HUES64 (cell line): ENCODE results near the gene ASMT. TPM values are rescaled to one million over a fixed set of nuclear protein-coding genes. Genes with fewer than 3 reads are reported as not detected.
"Not testable (repeated sequence)": the region's sequence is repeated elsewhere in the genome, so short reads cannot be mapped to it uniquely, and the experiment has no call there.

Experiments
- H3K27ac ChIP-seq: 2 replicates; pipeline ENCODE4 v1.7.0; 2013; ENCODE audit warnings: low read depth, low read length, inconsistent platforms
- H3K27me3 ChIP-seq: 2 replicates; pipeline ENCODE4 v1.6.1; 2013; ENCODE audit warnings: mild to moderate bottlenecking, low read length; ENCODE audit not compliant: insufficient read depth
- H3K36me3 ChIP-seq: 2 replicates; pipeline ENCODE4 v1.6.1; 2013; ENCODE audit warnings: mild to moderate bottlenecking, low read length; ENCODE audit not compliant: insufficient read depth
- H3K4me1 ChIP-seq: 2 replicates; pipeline ENCODE4 v1.6.1; 2013; ENCODE audit warnings: mild to moderate bottlenecking, low read length, moderate library complexity; ENCODE audit not compliant: insufficient read depth
- H3K4me3 ChIP-seq: 2 replicates; pipeline ENCODE4 v1.5.1; 2013; ENCODE audit warnings: mild to moderate bottlenecking, low read length, moderate library complexity
- H3K9ac ChIP-seq: 2 replicates; pipeline ENCODE4 v1.6.1; 2013; ENCODE audit warnings: mild to moderate bottlenecking, low read depth, low read length
- H3K9me3 ChIP-seq: 2 replicates; pipeline ENCODE4 v1.6.1; 2013; ENCODE audit warnings: low read depth, low read length; ENCODE audit not compliant: insufficient read depth
- WGBS: fragments of 150-250, 120-280 bp; methylation state at CpG from one replicate; pipeline ENCODE4 v1.1.7; 2013; ENCODE audit warnings: missing lambda C conversion rate; 5-methylcytosine and 5-hydroxymethylcytosine counted together
- polyA plus RNA-seq, 2 experiments: library from polyadenylated mRNA; stranded (reverse); fragments of 50-300 nt; gene quantifications; one replicate each; pipeline ENCODE4 v1.2.3, GENCODE V29; 2013

The ASMT gene, protein sequence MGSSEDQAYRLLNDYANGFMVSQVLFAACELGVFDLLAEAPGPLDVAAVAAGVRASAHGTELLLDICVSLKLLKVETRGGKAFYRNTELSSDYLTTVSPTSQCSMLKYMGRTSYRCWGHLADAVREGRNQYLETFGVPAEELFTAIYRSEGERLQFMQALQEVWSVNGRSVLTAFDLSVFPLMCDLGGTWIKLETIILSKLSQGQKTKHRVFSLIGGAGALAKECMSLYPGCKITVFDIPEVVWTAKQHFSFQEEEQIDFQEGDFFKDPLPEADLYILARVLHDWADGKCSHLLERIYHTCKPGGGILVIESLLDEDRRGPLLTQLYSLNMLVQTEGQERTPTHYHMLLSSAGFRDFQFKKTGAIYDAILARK
- 1.1 TPM for polyA plus RNA-seq (2013, experiment 1 of 2)
- 0.32 TPM for polyA plus RNA-seq (2013, experiment 2 of 2)

DNA sequence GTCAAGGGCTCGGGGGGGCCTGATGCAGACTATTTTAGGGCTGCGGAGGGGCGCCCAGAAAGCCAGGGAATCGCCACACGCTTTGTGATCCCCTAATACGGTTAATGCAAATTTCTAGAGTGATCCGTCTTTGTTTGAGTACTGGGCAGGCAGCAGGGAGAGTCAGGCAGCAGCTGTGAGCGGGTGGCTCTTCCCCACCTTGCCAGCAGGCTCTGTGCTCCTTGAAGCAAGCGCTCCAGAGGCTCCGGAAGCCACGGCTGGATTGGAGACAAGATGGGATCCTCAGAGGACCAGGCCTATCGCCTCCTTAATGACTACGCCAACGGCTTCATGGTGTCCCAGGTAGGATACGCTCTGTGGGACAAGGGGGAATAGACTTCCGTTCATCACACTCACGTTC lies at the start of gene ASMT:
Gene ASMT (plus strand): TSS at position 133 of the 400 bp plus-strand sequence. CDS start 141 bp downstream, at position 274.
- Histone ChIP-seq H3K36me3 (no peaks in the 10 kb centered on the region), H3K27me3 (no peaks in the 10 kb centered on the region), H3K9me3 (no peaks in the 10 kb centered on the region), H3K9ac (no peak within 1 kb of the TSS; the same call in 1 of the 2 replicates), H3K4me3 (no peak within 1 kb of the TSS), H3K27ac (no peak within 1 kb of the TSS), H3K4me1 (no peaks in the 10 kb centered on the region)
- 74% methylated on average over 17 of the region's 17 CpGs for WGBS

DNA sequence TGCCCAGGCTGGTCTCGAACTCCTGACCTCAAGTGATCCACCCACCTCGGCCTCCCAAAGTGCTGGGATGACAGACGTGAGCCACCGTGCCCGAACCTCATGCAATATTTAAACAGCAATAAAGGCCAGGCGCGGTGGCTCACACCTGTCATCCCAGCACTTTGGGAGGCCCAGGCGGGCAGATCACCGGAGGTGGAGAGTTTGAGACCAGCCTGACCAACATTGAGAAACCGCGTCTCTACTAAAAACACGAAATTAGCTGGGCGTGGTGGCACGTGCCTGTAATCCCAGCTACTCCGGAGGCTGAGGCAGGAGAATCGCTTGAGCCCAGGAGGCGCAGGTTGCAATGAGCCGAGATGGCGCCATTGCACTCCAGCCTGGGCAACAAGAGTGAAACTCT lies 40.7 kb upstream of the ASMT start:
- WGBS, result 91% methylated on average over 19 of the region's 19 CpGs

DNA sequence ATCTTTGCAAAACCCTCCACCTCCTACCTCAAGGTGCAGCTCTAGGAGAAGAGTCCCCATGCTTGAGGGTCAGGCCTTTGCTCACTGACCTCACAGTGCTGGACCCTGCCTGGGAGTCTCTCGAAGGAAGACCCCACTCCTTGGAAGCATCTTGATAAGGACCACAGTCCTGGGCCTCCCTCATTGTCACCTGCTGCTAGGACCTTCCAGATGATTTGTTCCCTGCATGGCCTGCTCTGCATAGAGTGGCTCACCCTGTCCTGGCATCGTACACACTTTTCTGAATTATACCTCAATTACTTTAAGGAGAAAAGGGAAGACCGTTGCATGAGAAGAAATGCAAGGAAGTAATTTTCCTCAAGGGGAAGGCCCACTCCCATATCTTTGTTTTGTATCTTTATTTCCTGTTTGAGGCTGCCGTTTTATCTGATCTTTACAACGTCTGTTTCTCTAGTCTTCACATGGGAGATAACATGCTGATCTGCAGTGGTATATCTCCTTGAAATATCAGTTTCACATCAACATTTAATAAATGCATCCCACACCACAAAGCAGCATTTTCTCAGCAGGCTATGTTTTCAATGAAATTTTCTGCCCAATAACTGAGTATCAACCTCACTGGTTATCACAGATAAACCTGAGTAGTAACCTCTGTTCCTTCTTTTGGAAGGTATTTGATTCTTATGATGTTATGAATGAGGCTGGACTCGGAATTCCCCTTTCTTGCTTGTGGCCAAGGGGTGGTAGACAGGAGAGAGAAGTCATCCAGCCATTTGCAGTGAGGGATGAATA lies 38.5 kb upstream of the ASMT start:
- Histone ChIP-seq H3K27ac (no peak overlapping the region), H3K9ac (no peak overlapping the region)
- 85% methylated on average over 6 of the region's 6 CpGs for WGBS

More for the DNA sequence above, 40.7 kb upstream of the ASMT start:
- H3K36me3 ChIP-seq, H3K27me3 ChIP-seq, H3K4me3 ChIP-seq, H3K27ac ChIP-seq, H3K9me3 ChIP-seq, H3K9ac ChIP-seq, H3K4me1 ChIP-seq: not testable (repeated sequence)

GRCh38 chrX:1577845-1578244 lies 37.0 kb upstream of the ASMT start:
- H3K27ac ChIP-seq, result no peak overlapping the region
- 61% methylated on average over 2 of the region's 2 CpGs for WGBS
- no peaks in the 10 kb centered on the region for H3K36me3 ChIP-seq

More for the DNA sequence above, 38.5 kb upstream of the ASMT start:
- Histone ChIP-seq H3K27me3 (no peaks in the 10 kb centered on the region), H3K4me3 (no peak overlapping the region), H3K9me3 (peaks cover 3% of the 10 kb centered on the region; the same call in 1 of the 2 replicates), H3K4me1 (no peaks in the 10 kb centered on the region), H3K36me3 (no peaks in the 10 kb centered on the region)

DNA sequence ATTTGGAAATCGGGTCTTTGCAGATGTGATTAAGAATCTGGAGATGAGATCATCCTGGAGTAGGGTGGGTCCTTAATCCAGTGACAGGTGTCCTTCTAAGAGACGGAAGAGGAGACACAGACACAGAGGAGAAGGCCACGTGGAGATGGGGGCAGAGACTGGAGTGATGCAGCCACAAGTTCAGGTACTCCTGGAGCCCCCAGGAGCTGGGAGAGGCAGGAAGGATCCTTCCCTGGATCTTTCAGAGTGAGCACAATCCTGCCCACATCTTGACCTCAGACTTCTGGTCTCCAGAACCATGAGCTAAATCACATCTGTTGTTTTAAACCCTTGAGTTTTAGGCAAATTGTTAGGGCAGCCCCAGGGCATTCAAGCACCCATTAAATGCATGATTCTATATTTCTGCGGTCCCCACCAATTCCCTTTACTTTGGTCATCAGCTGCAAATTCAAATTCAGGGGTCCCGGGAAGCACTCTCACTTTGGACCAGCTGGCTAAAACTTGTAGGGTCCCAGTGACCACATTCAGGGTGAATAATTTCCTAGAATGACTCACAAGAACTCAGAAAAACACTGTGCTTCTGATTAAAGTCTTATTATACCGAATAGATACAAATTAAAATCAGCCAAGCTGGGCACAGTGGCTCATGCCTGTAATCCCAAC lies 36.2 kb upstream of the ASMT start:
- peaks cover 3% of the 10 kb centered on the region; the same call in 1 of the 2 replicates for H3K9me3 ChIP-seq
- 68% methylated on average over 6 of the region's 6 CpGs for WGBS

More at GRCh38 chrX:1577845-1578244, 37.0 kb upstream of the ASMT start:
- H3K4me3 ChIP-seq, result no peak overlapping the region
- H3K9me3 ChIP-seq, result peaks cover 3% of the 10 kb centered on the region; the same call in 1 of the 2 replicates
- H3K9ac ChIP-seq, result no peak overlapping the region
- H3K4me1 ChIP-seq, result no peaks in the 10 kb centered on the region
- no peaks in the 10 kb centered on the region for H3K27me3 ChIP-seq

DNA sequence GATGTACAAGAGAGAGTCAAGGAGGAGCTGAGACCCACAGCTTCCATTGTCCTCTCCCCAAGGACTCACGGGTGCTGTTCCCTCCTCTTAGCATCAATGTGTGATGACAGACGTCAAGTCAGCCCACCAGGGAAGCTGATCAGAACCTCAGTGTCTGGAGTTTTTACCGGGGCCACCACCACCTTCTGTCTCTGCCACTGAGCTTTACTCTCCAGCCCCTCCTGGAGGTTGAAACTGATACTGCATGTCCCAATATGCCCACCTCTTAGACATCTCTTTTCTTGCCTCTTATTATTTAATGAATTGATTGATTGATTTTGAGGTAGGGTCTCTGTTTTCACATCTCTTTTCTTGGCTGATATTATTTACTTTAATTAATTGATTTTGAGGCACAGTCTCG lies 33.7 kb upstream of the ASMT start:
- H3K4me1 ChIP-seq, result no peaks in the 10 kb centered on the region
- H3K27ac ChIP-seq, result no peak overlapping the region
- no peaks in the 10 kb centered on the region for H3K27me3 ChIP-seq
- H3K4me3 ChIP-seq, result no peak overlapping the region
- H3K9ac ChIP-seq, result no peak overlapping the region
- 49% methylated on average over 3 of the region's 4 CpGs for WGBS
- no peaks in the 10 kb centered on the region for H3K36me3 ChIP-seq
- H3K9me3 ChIP-seq, result peaks cover 3% of the 10 kb centered on the region; the same call in 1 of the 2 replicates

More for the DNA sequence above, 36.2 kb upstream of the ASMT start:
- no peaks in the 10 kb centered on the region for H3K27me3 ChIP-seq
- no peaks in the 10 kb centered on the region for H3K36me3 ChIP-seq
- no peak overlapping the region for H3K4me3 ChIP-seq
- H3K27ac ChIP-seq, result no peak overlapping the region
- H3K9ac ChIP-seq, result no peak overlapping the region
- H3K4me1 ChIP-seq, result no peaks in the 10 kb centered on the region

DNA sequence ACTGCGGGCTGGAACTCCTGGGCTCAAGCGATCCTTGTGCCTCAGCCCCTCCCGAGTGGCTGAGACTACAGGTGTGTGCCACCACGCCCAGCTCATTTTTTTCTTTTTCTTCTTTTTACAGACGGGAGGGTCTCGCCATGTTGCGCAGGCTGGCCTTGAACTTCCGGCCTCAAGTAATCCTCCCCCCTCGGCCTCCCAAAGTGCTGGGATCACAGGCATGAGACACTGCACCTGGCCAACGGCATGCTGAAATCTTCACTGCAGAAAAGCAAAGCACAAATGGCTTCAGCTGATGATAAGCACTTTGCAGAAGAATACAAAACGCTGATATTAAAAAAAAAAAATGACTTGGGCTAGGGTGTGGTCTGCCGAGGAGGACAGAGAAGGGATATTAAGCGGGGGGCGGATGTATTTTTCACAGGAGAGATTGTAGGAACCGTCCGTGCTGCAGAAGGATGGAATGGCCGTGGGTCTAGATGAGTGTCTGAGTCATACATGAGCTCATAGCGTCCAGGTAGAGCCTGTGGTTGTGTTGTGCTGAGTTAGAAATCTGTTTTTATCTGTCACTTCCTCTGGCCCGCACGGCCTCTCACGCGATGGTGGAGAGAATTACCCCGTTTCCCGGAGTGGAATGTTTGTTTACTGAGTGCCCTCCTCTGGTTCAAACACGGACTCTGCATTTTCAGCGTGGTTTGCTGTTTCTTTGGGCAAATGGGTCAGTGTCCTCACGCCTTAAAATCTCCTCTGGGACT lies 32.0 kb upstream of the ASMT start:
- H3K9me3 ChIP-seq, result peaks cover 3% of the 10 kb centered on the region; the same call in 1 of the 2 replicates
- no peaks in the 10 kb centered on the region for H3K27me3 ChIP-seq
- H3K4me3 ChIP-seq, result no peak overlapping the region
- no peak overlapping the region for H3K27ac ChIP-seq
- WGBS, result 54% methylated on average over 27 of the region's 27 CpGs
- no peak overlapping the region for H3K9ac ChIP-seq
- H3K36me3 ChIP-seq, result no peaks in the 10 kb centered on the region
- H3K4me1 ChIP-seq, result peaks cover 5% of the 10 kb centered on the region; the same call in 1 of the 2 replicates

DNA sequence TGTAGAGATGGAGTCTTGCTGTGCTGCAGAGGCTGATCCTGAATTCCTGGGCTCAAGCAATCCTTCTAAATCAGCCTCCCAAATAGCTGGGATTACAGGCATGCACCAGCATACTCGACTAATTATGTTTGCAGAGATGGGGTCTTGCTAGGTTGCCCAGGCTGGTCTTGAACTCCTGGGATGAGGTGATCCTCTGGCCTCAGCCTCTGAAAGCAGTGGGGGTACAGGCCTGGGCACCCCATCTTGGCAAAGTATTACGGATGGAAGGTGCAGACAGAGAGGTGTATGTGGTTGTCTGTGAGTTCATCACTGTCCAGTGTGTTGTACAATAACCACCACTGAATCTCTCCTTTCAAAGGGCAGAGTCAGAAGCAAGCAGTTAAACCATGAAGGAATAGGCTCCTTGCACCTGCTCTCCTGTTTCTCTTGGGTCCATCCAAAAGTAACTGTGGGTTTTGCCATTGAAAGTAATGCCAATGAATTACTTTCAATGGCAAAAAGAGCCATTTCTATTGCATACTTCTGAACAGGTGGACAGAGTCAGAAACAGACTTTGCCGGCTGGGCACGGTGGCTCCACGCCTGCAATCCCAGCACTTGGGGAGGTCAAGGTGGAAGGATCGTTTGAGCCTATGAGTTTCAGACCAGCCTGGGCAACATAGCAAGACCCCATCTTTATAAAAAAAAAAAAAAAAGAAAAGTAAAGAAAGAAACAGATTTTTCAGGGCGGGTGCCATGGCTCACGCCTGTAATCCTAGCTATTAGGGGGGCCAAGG lies 30.4 kb upstream of the ASMT start:
- Histone ChIP-seq H3K27ac (no peak overlapping the region), H3K9ac (no peak overlapping the region)
- 96% methylated on average over 7 of the region's 8 CpGs for WGBS

GRCh38 chrX:1587161-1587560 lies 27.7 kb upstream of the ASMT start:
- peak overlapping the region; percentile 41 for H3K27ac ChIP-seq
- no peaks in the 10 kb centered on the region for H3K27me3 ChIP-seq
- WGBS, result 29% methylated on average over 5 of the region's 5 CpGs
- H3K9me3 ChIP-seq, result no peaks in the 10 kb centered on the region
- H3K4me3 ChIP-seq, result no peak overlapping the region
- no peak overlapping the region for H3K9ac ChIP-seq
- no peaks in the 10 kb centered on the region for H3K36me3 ChIP-seq
- H3K4me1 ChIP-seq, result peaks cover 5% of the 10 kb centered on the region; the same call in 1 of the 2 replicates

More for the DNA sequence above, 30.4 kb upstream of the ASMT start:
- Histone ChIP-seq H3K4me3 (no peak overlapping the region), H3K9me3 (peaks cover 3% of the 10 kb centered on the region; the same call in 1 of the 2 replicates), H3K36me3 (no peaks in the 10 kb centered on the region), H3K4me1 (peaks cover 5% of the 10 kb centered on the region; the same call in 1 of the 2 replicates), H3K27me3 (no peaks in the 10 kb centered on the region)
